Tibial nerve (tissue), 3 donors: ENCODE results near the gene ANKRD66.

ENCODE experiments used
- POLR2A ChIP-seq, 2 donors: fragments of 450-650 bp; IDR thresholded peaks; one replicate each; pipeline ENCODE4 v1.6.1; 2017; ENCODE audit warnings: antibody characterized with exemption in 2 of 2, mild to moderate bottlenecking in 2 of 2, moderate library complexity in 2 of 2
- TF ChIP-seq, protein P1 (sequence below), 5 experiments: fragments of 200-600 bp in 3 of 5; fragments of 450-650 bp in 2 of 5; sonication (generic) in 3 of 5; IDR thresholded peaks; one replicate each; pipeline ENCODE4 v1.5.1; 2016 to 2019; ENCODE audit warnings: antibody characterized with exemption in 5 of 5, mild to moderate bottlenecking in 3 of 5, moderate library complexity in 2 of 5

DNA sequence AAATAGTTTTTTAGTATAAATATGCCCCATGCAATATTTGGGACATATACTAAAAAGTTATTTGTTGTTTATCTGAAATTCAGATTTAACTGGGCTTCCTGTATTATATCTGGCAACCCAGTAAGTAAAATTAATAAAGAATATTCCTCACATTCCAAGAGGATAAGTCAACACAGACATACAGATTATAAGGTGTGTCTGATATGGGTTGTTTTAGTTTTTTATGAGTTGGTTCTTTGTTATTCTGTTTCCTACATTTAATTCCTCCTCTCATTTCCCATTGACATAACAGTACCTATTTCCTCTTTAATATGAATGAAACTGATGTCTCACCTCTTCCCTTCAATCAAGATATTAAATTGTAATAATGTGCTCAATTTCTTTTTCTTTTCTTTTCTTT is 9.8 kb upstream of the ANKRD66 start:
- TF ChIP-seq, protein P1, sequence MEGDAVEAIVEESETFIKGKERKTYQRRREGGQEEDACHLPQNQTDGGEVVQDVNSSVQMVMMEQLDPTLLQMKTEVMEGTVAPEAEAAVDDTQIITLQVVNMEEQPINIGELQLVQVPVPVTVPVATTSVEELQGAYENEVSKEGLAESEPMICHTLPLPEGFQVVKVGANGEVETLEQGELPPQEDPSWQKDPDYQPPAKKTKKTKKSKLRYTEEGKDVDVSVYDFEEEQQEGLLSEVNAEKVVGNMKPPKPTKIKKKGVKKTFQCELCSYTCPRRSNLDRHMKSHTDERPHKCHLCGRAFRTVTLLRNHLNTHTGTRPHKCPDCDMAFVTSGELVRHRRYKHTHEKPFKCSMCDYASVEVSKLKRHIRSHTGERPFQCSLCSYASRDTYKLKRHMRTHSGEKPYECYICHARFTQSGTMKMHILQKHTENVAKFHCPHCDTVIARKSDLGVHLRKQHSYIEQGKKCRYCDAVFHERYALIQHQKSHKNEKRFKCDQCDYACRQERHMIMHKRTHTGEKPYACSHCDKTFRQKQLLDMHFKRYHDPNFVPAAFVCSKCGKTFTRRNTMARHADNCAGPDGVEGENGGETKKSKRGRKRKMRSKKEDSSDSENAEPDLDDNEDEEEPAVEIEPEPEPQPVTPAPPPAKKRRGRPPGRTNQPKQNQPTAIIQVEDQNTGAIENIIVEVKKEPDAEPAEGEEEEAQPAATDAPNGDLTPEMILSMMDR (IDR thresholded peaks at IDR 0.05), result no peak
- TF ChIP-seq POLR2A (IDR thresholded peaks at IDR 0.05), result no peak
